HG03159 (cell line): ENCODE data around the gene TIMM50.

Source experiments
- ATAC-seq: cut with Tn5 transposase; IDR thresholded peaks from one replicate; pipeline ENCODE4 v1.9.1; 2021; ENCODE audit warnings: mild to moderate bottlenecking, moderate library complexity; ENCODE audit not compliant: unreplicated experiment

TIMM50 gene

DNA sequence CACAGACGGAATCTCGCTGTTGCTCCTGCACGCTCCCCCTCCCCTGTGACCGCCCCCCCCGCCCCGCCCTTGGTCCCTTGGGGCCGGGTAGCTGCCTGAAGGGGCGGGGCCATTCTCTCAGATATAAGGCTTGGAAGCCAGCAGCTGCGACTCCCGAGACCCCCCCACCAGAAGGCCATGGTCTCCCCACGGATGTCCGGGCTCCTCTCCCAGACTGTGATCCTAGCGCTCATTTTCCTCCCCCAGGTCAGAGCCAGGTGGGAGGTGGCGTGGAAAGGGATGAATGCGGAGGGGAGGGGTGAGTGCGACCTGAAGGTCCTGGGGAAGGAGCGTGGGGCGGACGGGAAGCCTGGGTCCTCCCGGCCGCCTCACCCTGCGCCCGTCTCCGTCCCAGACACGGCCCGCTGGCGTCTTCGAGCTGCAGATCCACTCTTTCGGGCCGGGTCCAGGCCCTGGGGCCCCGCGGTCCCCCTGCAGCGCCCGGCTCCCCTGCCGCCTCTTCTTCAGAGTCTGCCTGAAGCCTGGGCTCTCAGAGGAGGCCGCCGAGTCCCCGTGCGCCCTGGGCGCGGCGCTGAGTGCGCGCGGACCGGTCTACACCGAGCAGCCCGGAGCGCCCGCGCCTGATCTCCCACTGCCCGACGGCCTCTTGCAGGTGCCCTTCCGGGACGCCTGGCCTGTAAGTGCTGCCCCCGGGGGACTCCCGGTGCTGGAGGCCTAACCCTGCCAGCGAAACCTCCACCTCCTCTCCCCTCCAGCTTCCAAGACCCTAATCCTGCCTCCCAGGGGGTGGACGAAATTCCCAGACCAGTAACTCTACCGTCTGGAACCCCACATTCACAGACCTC is 18.4 kb downstream of the TIMM50 start, which contains the start of gene DLL3:
Gene DLL3, plus strand, starts transcription at position 150 of the 845 bp plus-strand sequence. Its CDS starts 28 bp downstream, at position 178.
- ATAC-seq = no peak

DNA sequence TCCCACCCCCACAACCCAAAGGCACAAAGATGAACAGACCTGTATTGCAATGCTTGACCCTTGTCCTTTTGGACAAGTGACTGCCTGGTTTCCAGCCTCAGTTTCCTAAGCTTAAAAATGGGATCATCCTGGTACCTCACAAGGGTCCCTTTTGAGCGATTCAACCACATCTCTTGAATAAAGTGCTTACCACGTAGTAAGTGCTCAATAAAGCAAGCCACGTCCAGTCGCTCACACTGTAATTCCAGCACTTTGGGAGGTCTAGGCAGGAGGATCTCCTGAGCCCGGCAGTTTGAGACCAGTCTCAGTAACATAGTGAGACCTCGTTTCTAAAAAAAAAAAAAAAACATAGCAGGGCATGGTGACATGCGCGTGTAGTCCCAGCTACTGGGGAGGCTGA is 19.3 kb downstream of the TIMM50 start:
- no peak for ATAC-seq

DNA sequence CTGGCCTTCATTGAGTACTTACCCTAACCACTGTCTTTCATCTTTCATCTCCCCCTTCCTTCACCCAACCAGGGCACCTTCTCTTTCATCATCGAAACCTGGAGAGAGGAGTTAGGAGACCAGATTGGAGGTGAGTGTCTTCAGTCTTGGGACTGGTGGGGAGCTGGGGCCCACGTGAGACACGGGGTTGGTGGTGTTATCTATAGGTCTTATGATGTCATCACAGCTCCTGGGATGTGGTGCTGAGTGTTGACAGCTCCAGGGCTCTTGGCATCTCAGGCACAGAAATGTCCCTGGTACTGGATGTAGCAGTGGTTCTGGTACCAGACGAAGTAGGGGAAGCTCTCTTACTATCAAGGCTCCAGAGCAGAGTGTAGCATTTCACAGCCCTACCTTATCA is 19.9 kb downstream of the TIMM50 start:
- no peak for ATAC-seq

- ATAC-seq = no peak
Observed at GRCh38 chr19:39501340-39501739, 20.7 kb downstream of the TIMM50 start.

DNA sequence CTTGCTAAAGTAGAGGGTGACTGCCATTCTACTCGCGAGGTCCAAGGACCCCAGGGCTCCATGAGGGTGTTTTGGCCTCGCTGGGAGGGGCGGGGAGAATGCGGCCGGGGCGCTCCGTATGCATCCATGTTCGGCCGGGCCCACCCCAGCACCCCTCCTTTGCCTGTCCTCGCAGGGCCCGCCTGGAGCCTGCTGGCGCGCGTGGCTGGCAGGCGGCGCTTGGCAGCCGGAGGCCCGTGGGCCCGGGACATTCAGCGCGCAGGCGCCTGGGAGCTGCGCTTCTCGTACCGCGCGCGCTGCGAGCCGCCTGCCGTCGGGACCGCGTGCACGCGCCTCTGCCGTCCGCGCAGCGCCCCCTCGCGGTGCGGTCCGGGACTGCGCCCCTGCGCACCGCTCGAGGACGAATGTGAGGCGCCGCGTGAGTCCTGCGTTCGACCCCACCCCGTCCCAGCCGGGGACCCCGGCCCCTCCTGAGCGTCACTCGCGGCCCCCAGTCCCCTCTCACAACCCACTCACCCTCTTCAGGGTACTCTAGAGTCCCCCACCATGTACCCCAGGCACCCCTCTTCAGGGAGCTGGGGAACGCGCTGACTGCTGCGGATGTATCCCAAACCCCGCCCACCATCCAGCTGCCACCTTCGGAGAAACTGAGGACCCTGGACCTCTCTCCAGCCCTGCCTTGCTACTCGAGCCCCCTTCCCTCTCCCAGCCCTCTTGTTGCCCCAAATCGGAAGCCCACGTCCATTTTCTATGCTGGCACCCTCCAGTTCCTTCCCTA is 22.2 kb downstream of the TIMM50 start:
- ATAC-seq = no peak

- ATAC-seq = no peak
Observed at GRCh38 chr19:39506598-39506943, 25.9 kb downstream of the TIMM50 start.

- no peak for ATAC-seq
Observed at GRCh38 chr19:39506944-39507714, 26.5 kb downstream of the TIMM50 start.

- no peak for ATAC-seq
Observed at GRCh38 chr19:39507715-39508364, 27.2 kb downstream of the TIMM50 start.

GRCh38 chr19:39508629-39509028 is 28.0 kb downstream of the TIMM50 start:
- ATAC-seq = no peak

DNA sequence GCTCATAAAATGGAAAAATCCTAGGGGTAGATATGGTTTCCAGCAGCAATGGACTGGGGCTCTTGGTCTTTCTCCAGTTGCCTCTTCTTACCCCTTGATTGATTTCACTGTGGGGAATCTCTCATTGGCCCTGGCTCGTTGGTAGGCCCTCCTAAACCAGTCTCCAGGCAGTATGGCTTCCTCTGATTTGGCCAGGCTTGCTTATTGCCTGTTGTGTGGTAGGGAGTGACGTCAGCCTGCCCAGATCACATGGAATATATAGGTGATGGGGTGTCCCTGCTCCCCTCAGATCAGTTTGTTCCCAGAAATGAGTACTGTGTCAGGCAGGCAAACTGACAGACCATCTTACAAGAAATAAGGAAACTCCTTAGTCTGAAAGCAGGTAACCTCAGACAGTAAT is 28.6 kb downstream of the TIMM50 start:
- no peak for ATAC-seq

GRCh38 chr19:39512988-39513387 is 32.4 kb downstream of the TIMM50 start:
- ATAC-seq = no peak

GRCh38 chr19:39514840-39515550 is 34.4 kb downstream of the TIMM50 start, which contains the start of gene SELENOV:
Gene SELENOV (plus strand): TSS chr19:39515139. CDS start chr19:39515213, 74 bp downstream.
- ATAC-seq = no peak

DNA sequence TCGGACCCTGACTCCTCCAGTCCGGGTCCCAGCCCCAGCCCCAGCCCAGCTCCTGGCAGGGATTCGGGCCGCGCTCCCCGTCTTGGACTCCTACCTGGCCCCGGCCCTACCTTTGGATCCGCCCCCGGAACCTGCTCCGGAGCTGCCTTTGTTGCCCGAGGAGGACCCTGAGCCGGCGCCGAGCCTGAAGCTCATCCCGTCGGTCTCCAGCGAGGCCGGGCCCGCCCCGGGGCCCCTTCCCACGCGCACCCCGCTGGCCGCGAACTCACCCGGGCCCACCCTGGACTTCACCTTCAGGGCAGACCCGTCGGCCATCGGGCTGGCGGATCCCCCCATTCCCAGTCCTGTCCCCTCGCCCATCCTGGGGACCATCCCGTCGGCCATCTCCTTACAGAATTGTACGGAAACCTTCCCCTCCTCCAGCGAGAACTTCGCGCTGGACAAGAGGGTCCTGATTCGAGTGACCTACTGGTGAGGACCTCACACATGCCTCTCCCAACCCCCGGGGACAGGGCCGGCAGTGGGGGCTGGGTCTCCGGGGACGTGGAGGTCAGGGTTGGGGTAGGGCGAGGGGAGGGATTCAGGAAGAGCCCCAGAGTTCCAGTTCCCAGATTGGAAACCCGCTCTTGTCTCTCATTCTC is 35.0 kb downstream of the TIMM50 start:
- ATAC-seq = no peak

- no peak for ATAC-seq
Observed at GRCh38 chr19:39516270-39516669, 35.6 kb downstream of the TIMM50 start.

GRCh38 chr19:39517432-39517831 is 36.8 kb downstream of the TIMM50 start:
- no peak for ATAC-seq

- ATAC-seq = no peak
Observed at GRCh38 chr19:39518458-39518857, 37.8 kb downstream of the TIMM50 start.

DNA sequence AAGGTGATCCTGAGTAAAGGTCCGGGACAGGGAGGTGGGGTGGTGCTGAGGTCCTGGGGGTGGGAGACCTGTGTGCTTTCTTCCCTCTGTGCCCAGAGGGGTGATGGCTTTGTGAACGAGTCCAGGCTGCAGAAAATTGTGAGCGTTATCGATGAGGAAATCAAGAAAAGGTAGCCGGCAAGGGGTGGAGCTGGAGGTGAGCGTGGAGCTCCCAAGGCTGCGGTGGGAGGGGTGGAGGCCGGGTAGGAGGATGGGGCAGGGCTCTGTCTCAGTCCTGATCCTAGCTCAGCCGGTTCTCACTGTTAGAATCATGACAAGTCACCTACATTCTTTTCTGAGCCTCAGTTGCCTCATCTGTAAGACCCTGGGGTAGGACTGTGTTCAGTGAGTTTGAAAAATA is 38.3 kb downstream of the TIMM50 start:
- ATAC-seq = no peak

DNA sequence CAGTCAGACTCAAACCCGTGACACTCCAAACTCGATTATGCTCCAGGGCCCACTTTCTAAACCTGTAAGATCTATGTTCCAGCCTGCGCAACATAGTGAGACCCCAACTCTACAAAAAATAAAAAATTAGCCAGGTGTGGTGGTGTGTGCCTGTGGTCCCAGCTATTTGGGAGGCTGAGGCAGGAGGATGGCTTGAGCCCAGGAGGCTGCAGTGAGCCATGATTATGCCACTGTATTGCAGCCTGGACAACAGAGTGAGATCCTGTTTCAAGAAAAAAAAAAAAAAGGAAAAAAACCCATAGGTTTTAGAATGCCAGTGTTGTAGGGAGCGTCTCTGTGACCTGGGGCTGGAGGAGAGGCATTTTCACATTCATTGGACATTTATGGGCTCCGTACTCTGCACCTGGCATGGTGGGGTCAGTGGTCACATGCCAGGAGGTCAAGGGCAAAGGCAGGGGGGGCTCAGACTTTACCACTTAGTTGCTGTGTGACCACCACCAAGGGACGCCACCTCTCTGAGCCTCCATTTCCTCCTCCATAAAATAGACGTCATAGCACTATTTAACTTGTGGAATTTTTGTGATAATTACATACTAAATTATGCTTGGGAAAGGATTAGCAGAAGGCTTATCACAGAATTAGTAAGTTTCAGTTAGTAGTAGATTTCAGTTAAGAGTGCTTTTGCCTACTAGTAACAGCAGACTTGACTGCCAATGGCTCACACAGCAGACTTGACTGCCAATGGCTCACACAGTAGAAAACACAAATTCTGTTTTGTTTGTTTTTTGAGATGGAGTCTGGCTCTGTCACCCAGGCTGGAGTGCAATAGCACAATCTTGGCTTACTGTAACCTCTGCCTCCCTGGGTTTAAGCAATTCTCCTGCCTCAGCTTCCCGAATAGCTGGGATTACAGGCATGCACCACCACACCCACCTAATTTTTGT is 40.2 kb downstream of the TIMM50 start:
- ATAC-seq = no peak

GRCh38 chr19:39524495-39524894 is 43.9 kb downstream of the TIMM50 start:
- ATAC-seq = no peak
